Measurements from ENCODE around the gene FAM120A.
"Not testable (repeated sequence)": the region's sequence is repeated elsewhere in the genome, so short reads cannot be mapped to it uniquely, and the experiment has no call there.

The FAM120A gene

DNA sequence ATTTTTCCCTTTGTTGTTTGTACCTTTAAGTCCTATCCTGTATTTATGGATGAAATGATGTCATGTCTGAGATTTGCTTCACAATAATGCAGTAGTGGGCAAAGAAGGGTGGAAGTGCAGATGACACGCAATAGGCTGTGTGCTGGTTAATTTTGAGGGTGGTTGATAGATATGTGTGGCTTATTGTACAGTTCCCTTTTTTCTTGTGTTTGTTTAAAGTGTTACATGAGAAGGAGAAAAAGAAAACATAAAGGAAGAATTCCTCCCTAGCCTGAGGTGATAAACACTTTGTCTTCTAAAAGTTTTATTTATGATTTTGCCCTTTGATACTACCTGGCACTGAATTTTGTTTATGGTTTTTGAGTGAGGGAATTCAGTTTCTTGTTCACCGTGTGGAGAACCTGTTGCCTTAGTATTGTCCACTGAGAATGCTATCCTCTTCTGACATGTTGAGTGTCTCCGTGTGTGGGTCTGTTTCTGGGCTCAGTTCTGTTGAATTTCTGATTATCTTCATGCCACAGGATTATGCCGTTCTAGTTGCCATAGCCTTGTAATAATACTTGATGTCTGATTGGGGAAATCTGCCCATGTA lies 54.2 kb downstream of the FAM120A start:
- no peak for DNase-seq (ENCODE audit: low read depth in 3 of 3, low spot score in 1 of 3)

DNA sequence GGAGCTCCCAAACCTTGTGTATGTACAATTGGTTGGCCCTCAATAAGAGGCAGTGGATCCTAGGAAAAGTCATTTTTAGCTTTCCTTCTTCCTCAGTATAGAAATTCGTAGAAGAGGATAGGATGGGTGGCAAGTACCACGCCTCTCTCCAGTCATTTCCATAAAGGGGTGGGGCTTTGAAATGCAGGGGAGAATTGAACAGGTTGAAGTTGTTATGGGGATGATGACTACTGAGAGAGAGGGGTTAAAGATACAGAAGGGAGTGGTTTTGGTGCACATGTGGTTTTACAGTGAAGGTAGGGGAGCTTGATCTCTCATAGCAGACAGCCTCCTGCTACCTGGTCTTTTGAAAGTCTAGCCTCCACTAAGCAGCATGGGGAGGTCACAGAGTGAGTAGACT lies 56.3 kb downstream of the FAM120A start:
- DNase-seq (ENCODE audit: low read depth in 3 of 3, low spot score in 1 of 3), result no peak

DNA sequence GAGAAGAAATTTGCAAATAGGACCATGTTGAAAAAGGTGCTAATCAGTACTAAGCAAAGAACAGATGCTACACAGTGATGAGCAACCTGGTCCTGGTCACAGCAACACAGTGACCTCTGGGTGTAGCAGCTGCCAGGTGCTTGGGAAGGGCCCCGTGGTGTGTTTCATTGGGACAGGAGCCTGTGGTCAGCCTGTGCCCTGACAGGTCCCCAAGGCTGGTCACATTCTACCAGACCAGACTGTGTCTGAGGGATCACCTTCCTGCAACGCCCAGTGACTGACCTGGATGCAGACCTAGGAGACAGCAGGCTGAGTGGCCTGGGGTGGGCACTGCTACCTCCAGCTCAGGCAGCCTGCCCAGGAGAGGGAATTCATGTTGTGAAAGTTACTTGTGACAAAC lies 56.7 kb downstream of the FAM120A start:
- no peak for DNase-seq (ENCODE audit: low read depth in 3 of 3, low spot score in 1 of 3)

DNA sequence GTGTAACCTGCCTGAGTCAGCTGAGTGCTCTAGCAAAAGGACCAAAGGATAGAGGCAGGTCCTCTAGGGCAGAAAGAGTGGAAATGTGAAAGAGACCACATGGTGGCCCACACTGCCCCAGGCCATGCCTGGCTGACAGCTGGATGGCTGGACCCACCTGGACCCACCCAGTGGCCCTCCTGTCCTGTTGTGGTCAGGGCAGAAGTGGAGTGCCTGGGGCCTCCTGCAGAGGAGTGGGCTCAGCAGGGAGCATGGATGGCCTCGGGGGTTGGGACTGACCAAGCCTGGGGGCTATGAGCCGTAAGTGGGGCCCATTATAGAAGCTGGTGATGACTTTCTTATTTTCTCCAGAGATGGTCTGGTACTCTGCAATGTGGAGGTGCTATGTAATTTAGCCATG lies 57.6 kb downstream of the FAM120A start:
- DNase-seq (ENCODE audit: low read depth in 3 of 3, low spot score in 1 of 3), result no peak

DNA sequence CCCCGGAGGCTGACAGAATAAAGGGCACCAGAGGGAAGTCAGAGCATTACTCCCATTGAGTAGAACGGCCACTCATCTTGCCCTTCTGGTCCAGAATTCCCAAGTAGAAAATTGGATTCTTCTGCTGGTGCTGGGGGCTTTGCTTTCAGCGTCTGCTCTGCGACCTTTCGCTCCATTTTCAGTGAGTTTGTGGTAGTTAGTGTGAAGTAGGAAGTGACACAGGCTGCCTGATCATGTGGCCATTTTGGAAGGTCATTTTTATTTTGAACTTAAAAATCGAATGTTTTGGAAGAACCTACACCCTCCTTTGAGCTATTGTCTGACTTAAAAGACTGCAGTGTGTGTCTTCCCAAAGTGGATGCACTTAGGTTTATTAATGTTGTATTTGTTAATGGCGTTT lies 58.6 kb downstream of the FAM120A start:
- no peak for DNase-seq (ENCODE audit: low read depth in 3 of 3, low spot score in 1 of 3)

DNA sequence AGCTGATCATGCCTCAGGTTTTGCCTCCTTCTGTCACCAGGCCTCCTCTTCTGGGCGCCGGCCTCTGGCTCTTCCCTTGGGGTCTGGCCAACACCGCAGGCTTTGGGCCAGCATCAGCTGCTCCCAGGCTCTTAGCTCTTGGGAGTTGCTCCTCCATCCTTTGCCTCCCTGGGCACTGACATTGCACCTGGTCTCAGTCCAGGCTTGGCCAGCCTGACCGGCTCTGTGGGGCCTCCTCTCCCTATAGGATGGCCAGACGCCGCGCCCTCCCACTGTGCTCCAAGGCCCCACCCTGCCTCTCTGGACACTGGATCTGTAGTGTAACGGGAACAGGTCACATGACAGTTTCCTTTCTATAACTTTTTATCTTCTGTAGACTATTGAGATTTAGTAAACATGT lies 59.7 kb downstream of the FAM120A start:
- not testable (repeated sequence) for DNase-seq (ENCODE audit: low read depth in 3 of 3, low spot score in 1 of 3)

DNA sequence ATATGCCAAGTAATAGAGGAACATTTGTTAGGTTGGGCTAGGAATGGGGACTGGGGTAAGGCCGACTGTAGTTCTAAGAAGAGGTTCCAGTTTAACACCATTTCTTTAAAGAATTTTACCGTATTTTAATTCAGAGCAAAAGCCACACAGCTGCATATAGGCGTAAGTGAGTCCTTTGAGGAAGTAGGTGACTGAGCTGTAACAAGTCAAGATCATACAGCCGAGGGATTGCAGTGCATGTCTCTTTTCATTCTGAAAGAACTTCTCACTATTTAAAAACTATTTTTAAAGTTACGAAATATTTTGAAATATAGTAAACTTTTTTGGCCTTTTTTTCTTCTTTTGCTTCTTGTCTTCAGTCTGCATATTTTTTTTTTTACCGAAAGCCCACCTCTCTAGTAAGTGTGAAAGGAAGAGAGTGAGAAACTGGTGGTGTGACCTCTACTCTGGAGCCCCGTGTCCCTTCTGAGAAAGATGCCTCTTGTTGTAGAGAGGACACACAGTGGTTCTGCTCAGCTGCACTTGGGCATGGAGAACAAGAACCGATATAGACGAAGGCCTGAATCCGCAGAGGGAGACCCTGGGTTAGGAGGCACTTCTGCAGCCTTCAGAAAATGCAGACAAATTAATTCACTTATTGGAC lies 60.8 kb downstream of the FAM120A start:
- not testable (repeated sequence) for DNase-seq (ENCODE audit: low read depth in 3 of 3, low spot score in 1 of 3)

DNA sequence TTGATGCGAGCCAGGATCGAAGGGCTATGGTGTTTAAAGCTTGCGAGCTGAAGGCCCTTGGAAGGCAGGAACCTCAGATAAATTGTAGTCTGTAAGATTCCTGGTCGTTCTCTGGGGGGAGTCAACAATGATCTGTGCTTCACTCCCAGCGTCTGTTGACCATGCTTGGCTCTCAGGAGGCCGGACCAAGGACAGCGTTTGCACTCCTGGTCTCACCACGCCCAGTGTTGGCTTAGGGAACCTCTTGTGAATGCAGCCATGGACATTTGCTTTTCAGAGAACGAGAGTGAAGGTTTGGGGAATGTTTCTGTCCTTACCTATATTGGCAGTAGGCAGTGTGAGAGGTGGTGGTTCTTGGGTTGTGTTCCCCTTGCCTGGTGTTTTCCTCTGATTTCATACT lies 62.1 kb downstream of the FAM120A start:
- DNase-seq (ENCODE audit: low read depth in 3 of 3, low spot score in 1 of 3), result no peak

DNA sequence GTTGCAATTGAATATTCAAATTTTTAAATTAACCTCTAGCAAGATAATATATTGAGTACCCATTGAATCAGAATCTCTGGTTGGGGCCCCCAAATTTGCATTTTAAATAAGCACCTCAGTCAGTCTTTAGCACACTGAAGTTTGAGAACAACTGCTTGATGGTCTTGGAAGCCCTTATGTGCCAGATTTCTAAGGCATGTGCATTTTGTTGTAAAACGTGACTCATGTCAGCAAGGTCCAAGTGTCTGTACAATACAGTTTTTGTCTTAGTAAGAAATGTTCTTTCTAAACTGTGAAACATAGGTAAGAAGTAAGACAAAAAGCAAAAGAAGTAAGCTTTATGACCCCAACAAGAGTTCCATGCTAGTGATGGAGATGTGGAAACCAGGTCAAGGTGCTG lies 65.8 kb downstream of the FAM120A start:
- DNase-seq (ENCODE audit: low read depth in 3 of 3, low spot score in 1 of 3), result no peak

DNA sequence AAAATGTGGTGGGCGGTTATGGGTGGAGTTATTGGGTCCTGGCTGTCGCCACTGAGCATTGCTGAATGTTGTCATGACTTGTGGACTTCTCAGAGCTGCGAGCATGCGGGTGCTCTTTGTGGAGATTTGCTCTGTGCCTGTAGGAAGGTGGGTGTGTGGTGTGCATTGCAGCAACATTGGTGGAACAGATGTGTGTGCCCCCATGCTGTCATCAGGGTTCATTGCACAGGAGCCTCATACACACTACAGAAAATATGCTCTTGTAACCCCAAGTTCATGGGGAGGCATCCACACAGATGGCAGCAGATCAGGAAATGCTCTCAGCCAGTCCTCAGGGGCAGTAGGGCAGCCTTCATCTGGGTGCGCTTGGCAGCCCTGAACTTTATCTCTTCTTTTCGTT lies 69.0 kb downstream of the FAM120A start:
- no peak for DNase-seq (ENCODE audit: low read depth in 3 of 3, low spot score in 1 of 3)

DNA sequence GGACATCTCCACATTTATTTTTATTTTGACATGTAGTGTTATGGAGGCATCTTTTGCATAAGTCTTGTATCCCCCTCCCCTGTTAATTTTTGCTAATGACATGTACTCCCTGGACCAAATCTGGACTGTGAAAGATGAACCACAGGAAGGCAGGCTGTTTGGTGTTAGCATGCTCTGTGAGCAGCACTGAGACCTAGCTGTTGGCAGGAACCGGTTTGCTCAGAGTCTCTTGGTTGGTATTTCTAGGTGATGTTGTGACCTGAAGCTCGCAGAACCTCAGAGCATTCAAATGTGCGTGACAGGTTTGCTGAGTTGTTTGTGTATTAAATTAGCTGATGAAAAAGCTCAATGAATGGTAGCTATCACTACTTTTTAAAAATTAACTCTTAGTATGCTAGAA lies 71.3 kb downstream of the FAM120A start:
- DNase-seq (ENCODE audit: low read depth in 3 of 3, low spot score in 1 of 3), result no peak

DNA sequence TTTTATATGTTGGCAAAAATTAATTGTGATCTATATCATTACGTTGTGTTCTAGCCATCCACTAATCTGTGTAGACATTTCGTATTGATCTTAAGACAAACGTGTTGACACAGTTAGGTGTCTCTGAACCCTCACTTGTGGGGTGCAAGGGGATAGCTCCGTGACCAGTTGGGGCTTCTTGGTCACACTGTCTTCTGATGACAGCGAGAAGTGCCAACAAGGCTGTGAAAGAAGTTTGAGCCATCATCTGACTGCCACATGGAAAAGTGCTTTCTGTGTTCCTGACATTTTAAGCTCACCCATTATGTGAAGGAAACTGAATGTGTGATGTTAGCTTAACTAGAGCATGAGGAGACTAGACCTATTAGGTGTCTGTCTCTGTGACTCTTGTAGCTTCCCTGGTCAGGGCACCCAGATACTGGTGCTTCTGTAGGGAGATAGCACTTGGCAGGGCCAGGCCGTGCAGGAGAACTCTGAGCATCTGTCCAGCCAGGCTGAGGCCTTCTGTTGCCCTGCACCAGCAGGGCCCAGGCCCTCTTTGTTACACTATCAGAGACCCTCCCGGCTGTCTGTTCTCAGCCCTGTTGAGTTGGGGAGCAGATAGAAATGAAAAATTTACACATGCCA lies 72.1 kb downstream of the FAM120A start:
- DNase-seq (ENCODE audit: low read depth in 3 of 3, low spot score in 1 of 3), result no peak

DNA sequence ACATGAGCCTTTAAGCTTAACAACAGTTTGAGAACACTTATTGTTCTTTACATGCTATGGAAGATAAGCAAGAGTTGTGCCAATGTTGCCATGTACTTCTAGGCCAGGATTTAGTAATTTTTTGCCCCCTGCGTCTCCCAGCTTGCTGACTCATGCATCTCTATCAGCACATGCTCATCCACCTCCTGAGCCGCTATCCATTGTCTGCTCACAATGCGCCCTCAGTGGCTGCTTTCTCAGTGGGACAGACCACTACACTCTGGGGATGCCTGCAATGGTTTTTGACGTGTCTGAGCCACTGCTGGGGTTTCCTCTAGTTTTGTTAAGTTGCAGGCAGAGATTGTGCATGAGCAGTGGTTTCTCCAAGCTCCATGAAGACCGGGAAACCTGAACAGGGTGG lies 74.0 kb downstream of the FAM120A start:
- DNase-seq (ENCODE audit: low read depth in 3 of 3, low spot score in 1 of 3), result no peak

DNA sequence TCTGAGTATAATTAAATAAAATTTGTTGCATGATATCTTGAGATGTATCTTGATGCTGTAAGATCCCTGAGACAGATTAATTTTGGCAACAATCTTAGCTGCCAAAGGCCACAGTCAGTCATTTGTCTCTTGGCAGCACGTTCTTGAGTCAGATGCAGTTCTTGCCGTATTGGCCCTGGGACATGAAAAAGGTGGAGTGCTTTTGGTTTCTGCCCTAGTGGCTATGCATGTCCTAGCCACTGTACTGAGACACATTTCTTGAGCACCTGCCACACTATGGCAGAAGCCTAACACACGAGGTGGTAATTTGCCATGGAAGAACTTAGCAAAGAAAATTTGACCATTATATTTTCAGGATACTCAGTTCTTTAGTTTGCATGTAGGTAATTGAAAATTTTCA lies 79.9 kb downstream of the FAM120A start:
- DNase-seq (ENCODE audit: low read depth in 3 of 3, low spot score in 1 of 3), result no peak

DNA sequence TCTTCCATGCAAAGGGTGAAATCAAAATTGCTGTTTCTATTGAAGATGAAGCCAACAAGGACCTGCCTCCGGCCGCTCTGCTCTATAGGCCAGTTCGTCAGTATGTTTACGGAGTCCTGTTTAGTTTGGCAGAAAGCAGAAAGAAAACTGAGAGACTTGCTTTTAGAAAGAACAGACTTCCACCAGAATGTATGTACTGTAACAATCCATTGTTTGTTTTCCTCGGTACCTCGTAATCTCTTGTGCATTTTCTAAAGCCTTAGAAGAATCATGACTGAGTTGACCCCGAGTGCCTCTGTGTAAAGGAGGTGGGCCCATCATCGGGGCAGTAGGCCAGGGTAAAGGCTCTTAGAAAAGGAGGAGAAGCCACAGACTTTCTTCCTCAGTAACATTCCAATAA lies 80.7 kb downstream of the FAM120A start:
- DNase-seq (ENCODE audit: low read depth in 3 of 3, low spot score in 1 of 3), result no peak

DNA sequence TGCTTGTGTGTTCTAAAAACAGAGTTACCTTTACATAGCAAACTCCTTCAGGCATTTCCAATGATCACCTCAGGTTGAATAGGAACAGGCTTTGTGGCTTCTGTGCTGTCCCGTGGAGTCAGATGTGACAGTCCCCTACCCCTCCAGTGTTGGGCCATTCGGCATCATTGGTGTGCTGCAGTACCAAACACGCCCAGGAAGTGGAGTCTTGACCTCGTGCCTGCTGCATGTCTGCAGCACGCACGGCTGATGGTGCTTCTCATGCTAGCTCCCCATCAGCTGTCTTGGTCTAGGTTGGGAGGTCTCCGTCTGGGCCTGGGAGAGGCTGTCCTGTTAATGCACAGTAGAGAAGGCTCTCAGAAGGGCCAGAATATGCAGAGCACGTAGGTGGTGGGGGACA lies 82.4 kb downstream of the FAM120A start:
- DNase-seq (ENCODE audit: low read depth in 3 of 3, low spot score in 1 of 3), result no peak

DNA sequence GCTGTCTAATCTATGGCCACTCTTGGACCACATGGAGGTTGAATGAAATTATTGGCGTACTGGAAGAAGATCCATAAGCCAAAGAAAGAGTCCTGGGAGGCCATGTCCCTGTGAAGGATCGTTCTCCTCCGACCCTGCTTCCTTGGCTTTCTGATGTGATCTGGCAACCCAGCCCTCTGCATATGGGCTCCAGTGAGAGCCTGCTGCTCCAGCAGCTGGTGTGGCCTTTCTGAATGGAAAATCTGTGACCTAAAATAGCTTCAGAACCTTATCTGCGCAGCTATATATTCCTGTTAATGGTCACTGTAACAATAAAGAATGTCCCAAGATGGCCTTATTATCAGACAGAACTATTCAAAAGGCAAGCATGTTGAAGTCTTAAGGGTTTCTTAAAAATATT lies 84.7 kb downstream of the FAM120A start:
- no peak for DNase-seq (ENCODE audit: low read depth in 3 of 3, low spot score in 1 of 3)

DNA sequence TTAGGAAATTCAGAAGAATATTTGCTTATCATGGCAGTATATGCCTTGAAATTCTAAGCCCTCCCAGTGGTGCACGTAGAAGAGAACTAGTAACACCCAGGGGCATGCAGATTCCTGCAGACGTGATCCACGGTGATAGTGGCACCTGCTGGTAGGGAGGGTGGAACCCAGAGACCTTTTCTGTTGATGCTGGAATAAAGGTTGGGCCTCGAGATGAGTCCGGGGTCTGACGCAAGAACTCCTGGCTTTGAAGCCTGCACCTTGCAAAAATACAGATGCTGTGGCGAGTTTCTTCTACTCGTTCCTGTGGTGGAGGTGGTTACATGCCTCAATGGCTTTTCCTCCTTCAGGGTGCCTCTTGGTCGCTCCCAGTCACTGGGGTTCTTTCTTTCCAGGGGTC lies 85.4 kb downstream of the FAM120A start:
- no peak for DNase-seq (ENCODE audit: low read depth in 3 of 3, low spot score in 1 of 3)

DNA sequence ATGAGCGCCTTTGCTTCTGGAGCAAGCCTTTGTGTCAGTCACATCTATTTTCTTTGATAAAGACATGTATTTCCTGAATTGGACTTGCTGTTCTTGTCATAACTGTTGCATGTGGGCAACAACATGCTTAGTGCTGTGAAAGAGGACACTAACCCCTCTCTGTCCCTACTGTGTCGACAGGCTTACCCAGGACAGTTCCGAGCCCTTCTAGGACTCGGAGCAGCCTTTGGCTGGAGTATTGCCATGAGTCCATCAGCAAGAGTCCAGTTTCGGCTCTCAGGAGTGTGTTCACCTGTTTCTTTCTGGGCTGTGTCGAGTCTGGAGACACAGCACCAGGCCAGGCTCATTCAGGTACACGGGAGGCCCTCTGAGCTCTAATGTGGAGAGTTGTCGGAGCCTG lies 88.8 kb downstream of the FAM120A start:
- DNase-seq (ENCODE audit: low read depth in 3 of 3, low spot score in 1 of 3), result no peak

DNA sequence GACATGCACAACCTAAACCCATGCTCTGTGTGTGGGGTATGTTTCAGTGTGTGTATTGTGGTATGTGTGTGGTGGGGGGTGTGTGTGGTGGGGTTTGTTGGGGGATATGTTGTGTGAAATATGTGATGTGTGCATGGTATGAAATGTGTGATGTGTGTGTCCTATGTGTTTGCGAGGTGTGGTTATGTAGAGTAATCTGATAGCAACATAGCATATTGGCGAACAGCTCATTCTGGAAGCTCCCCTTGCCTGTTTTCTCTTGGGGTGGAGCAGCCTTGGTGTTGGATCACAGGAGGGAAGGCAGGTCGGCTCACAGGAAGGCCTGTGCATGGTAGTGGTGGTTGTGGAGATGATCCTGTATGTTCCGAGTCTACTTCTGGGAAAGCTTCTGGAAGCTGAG lies 89.5 kb downstream of the FAM120A start:
- no peak for DNase-seq (ENCODE audit: low read depth in 3 of 3, low spot score in 1 of 3)

DNA sequence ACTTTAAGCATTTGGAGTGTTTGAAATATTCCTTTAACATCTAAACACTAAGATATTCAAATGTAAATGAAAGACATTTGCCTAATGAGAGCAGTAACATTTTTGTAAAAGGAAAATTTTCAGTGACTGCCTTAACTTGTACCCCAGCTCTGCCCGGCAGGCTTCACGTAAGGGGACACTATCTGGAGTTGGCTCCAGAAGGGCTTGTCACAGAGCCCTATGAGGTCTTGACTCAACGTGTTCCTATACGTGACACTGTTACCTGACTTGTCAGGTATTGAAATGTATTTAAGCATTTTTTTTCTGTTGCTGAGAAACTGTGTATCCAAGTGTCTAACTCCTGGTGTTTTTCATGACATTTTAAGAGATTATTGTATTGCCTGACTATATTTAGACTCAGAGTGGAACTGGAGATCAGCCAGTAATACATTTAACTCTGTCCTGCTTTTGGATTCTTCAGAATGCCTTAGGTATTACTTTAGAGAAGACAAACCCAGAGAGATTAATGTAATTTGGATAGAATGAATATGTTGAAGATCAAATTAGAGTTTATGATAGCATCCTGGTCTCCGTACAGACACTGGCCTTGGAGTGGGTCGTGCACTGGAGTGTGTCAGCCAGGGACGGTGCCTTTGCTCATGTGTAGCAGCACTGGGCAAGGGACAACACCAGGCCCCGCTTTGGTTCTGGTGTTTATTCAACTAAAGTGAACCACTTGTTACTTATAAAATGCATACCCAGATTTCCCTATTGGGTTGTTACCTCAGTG lies 90.3 kb downstream of the FAM120A start:
- DNase-seq (ENCODE audit: low read depth in 3 of 3, low spot score in 1 of 3), result no peak

DNA sequence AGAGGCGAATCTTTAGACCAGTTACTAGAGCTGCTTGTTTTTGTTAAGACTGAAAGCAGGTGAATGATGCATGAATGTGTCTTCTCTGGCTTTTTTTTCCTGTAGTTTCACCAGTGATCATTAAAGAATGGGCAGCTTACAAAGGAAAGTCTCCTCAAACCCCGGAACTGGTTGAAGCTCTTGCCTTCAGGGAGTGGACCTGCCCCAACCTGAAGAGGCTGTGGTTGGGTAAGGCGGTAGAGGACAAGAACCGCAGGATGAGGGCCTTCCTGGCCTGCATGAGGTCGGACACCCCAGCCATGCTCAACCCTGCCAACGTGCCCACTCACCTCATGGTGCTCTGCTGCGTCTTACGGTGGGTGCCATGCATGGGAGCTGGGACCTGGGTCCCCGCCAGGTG lies 91.6 kb downstream of the FAM120A start:
- no peak for DNase-seq (ENCODE audit: low read depth in 3 of 3, low spot score in 1 of 3)

Data from stimulated activated CD4-positive, alpha-beta T cell treated with anti-CD3 and anti-CD28 coated beads, TNF-alpha, amount 100 ng/mL, for 1 hour (primary cell).